ENCODE measurements around the gene RAB44. TPM values are rescaled to one million over a fixed set of nuclear protein-coding genes. Genes with fewer than 3 reads are reported as not detected.

Gene RAB44
- total RNA-seq, 2 donors from 2014 or later, result 0.14 to 0.45 TPM

DNA sequence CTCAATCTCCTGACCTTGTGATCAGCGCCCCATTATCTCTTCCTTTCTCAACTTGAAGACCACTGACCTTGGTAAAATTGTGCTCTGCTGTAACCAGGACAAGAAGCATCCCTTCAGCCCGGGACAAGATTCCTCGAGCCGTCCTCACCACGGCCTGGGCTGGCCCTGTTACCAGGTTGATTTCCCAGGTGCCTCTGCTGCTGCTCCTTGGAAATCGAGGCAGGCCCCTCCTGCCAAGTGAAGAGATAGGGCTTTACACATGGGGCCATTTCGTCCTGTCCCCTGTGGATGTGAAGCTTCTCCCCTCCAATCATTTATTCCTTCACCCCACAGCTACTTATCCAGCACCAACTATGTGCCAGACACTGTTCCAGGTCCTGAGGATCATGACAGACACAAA, 21.5 kb downstream of the RAB44 start:
- 92% methylated on average over 7 of the region's 7 CpGs for WGBS
- intact Hi-C loops (cut with DNase I), result no loop called here
- H3K27me3 ChIP-seq (replicated peaks; ENCODE audit: insufficient read depth), result no peaks in the 10 kb centered on the region
- H3K36me3 ChIP-seq, result no peaks in the 10 kb centered on the region
- no peaks in the 10 kb centered on the region for H3K9me3 ChIP-seq
- no peaks in the 10 kb centered on the region for H3K4me1 ChIP-seq (replicated peaks)
- TF ChIP-seq, protein P1, sequence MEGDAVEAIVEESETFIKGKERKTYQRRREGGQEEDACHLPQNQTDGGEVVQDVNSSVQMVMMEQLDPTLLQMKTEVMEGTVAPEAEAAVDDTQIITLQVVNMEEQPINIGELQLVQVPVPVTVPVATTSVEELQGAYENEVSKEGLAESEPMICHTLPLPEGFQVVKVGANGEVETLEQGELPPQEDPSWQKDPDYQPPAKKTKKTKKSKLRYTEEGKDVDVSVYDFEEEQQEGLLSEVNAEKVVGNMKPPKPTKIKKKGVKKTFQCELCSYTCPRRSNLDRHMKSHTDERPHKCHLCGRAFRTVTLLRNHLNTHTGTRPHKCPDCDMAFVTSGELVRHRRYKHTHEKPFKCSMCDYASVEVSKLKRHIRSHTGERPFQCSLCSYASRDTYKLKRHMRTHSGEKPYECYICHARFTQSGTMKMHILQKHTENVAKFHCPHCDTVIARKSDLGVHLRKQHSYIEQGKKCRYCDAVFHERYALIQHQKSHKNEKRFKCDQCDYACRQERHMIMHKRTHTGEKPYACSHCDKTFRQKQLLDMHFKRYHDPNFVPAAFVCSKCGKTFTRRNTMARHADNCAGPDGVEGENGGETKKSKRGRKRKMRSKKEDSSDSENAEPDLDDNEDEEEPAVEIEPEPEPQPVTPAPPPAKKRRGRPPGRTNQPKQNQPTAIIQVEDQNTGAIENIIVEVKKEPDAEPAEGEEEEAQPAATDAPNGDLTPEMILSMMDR (IDR thresholded peaks at IDR 0.05), result no peak
- TF ChIP-seq POLR2A (IDR thresholded peaks at IDR 0.05), result no peak
- TF ChIP-seq POLR2AphosphoS5 (IDR thresholded peaks at IDR 0.05), result no peak
- H3K27ac ChIP-seq, result no peak overlapping the region
- DNase-seq (ENCODE audit: low spot score), result no peak
- no peak overlapping the region for H3K4me3 ChIP-seq

GRCh38 chr6:36720251-36721141, 22.9 kb downstream of the RAB44 start:
- H3K27ac ChIP-seq, result no peak overlapping the region
- intact Hi-C loops (cut with DNase I), result no loop called here
- WGBS, result 97% methylated on average over 9 of the region's 11 CpGs
- H3K36me3 ChIP-seq, result no peaks in the 10 kb centered on the region
- TF ChIP-seq POLR2A (IDR thresholded peaks at IDR 0.05) (no peak), POLR2AphosphoS5 (IDR thresholded peaks at IDR 0.05) (no peak)
- TF ChIP-seq, protein P1 (IDR thresholded peaks at IDR 0.05), result no peak
- H3K27me3 ChIP-seq (replicated peaks; ENCODE audit: insufficient read depth), result no peaks in the 10 kb centered on the region
- no peak for DNase-seq (ENCODE audit: low spot score)
- H3K4me1 ChIP-seq (replicated peaks), result no peaks in the 10 kb centered on the region
- H3K9me3 ChIP-seq, result no peaks in the 10 kb centered on the region
- no peak overlapping the region for H3K4me3 ChIP-seq

DNA sequence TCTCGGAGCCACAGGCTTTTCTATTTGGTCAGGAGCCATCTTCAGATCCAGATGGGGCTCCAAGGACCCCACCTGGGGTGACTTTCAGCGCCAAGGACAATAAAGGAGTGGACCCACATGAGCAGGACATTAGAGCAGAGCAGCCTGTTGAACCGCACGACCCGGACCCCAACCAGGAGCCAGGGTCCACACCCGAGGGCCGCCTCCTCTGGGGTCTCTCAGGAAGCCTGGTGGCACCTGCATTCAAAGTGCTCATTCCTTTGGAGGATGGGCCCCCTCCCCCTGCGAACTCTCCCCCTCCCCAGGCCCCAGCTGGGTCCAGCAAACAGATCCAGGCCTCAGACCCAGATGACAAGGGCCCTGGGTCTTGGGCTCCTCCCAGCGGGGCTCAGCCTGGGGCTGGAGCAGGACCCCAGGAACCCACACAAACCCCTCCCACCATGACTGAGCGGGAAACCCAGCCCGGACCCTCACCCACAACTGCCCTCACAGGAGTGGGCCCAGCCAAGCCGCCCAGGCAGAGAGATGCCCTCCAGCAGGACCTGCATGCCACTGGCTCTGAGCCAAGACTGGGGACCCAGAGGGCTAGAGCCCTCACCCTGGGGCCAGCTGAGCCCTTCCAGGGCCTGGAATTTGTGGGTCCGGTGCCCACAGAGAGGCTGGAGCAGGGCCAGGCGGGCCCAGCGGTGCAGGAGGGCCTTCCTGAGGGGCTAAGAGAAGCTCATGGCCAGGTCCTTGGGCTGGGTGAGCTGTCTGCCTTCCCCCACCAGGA, 23.9 kb downstream of the RAB44 start:
- no peak overlapping the region for H3K27ac ChIP-seq

DNA sequence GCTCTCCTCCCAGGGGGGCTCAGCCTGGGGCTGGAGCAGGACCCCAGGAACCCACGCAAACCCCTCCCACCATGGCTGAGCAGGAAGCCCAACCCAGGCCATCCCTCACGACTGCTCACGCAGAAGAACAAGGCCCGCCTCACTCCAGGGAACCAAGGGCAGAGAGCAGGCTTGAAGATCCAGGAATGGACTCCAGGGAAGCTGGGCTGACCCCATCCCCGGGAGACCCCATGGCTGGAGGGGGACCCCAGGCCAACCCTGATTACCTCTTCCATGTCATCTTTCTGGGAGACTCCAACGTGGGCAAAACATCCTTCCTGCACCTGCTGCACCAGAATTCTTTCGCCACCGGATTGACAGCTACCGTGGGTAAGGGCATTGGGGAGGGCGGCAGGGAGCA, 24.7 kb downstream of the RAB44 start:
- Histone ChIP-seq H3K9me3 (no peaks in the 10 kb centered on the region), H3K4me3 (no peak overlapping the region), H3K27me3 (replicated peaks; ENCODE audit: insufficient read depth) (no peaks in the 10 kb centered on the region), H3K36me3 (no peaks in the 10 kb centered on the region), H3K4me1 (replicated peaks) (no peaks in the 10 kb centered on the region), H3K27ac (no peak overlapping the region)
- no peak for DNase-seq (ENCODE audit: low spot score)
- WGBS, result 86% methylated on average over 10 of the region's 10 CpGs
- TF ChIP-seq POLR2AphosphoS5 (IDR thresholded peaks at IDR 0.05) (no peak), POLR2A (IDR thresholded peaks at IDR 0.05) (no peak)
- TF ChIP-seq, protein P1 (IDR thresholded peaks at IDR 0.05), result no peak
- intact Hi-C loops (cut with DNase I), result no loop called here

More for the DNA sequence above, 23.9 kb downstream of the RAB44 start:
- no peaks in the 10 kb centered on the region for H3K9me3 ChIP-seq
- TF ChIP-seq, protein P1 (IDR thresholded peaks at IDR 0.05), result no peak
- TF ChIP-seq POLR2A (IDR thresholded peaks at IDR 0.05) (no peak), POLR2AphosphoS5 (IDR thresholded peaks at IDR 0.05) (no peak)
- no peak for DNase-seq (ENCODE audit: low spot score)
- no peaks in the 10 kb centered on the region for H3K4me1 ChIP-seq (replicated peaks)
- WGBS, result 90% methylated on average over 11 of the region's 15 CpGs
- H3K4me3 ChIP-seq, result no peak overlapping the region
- no peaks in the 10 kb centered on the region for H3K36me3 ChIP-seq
- intact Hi-C loops (cut with DNase I), result no loop called here
- H3K27me3 ChIP-seq (replicated peaks; ENCODE audit: insufficient read depth), result no peaks in the 10 kb centered on the region

Measured in prostate gland (tissue), 2 donors.